Thymus (tissue), 11 donors: ENCODE data around the gene RNF214. TPM values are rescaled to one million over a fixed set of nuclear protein-coding genes. Genes with fewer than 3 reads are reported as not detected.
"Not testable (repeated sequence)": the region's sequence is repeated elsewhere in the genome, so short reads cannot be mapped to it uniquely, and the experiment has no call there.

Source experiments
- DNase-seq, 9 donors: peaks; one replicate each; pipeline ENCODE4 v3.0.0-alpha.2; 2013; ENCODE audit warnings: low spot score in 9 of 9, low read depth in 6 of 9, missing footprints in 1 of 9
- H3K27ac ChIP-seq, 2 donors: one replicate each; pipeline ENCODE4 v1.5.1; 2013; ENCODE audit warnings: control low read depth in 1 of 2, low read depth in 1 of 2, low read length in 1 of 2, mild to moderate bottlenecking in 1 of 2, moderate library complexity in 1 of 2
- H3K27me3 ChIP-seq, 2 donors: one replicate each; pipeline ENCODE4 v1.5.1; 2013; ENCODE audit warnings: low read length in 1 of 2; ENCODE audit not compliant: control insufficient read depth in 2 of 2, insufficient read depth in 1 of 2
- H3K36me3 ChIP-seq, 2 donors: one replicate each; pipeline ENCODE4 v1.5.1; 2013; ENCODE audit warnings: low read length in 1 of 2, mild to moderate bottlenecking in 1 of 2, moderate library complexity in 1 of 2; ENCODE audit not compliant: control insufficient read depth in 2 of 2, insufficient read depth in 2 of 2
- H3K4me1 ChIP-seq, 2 donors: one replicate each; pipeline ENCODE4 v1.5.1; 2013; ENCODE audit warnings: low read length in 2 of 2; ENCODE audit not compliant: control insufficient read depth in 2 of 2, insufficient read depth in 2 of 2
- H3K4me3 ChIP-seq, 2 donors: one replicate each; pipeline ENCODE4 v1.5.1; 2013; ENCODE audit warnings: low read length in 2 of 2, control low read depth in 1 of 2, mild to moderate bottlenecking in 1 of 2
- H3K9me3 ChIP-seq, 2 donors: one replicate each; pipeline ENCODE4 v1.5.1; 2013; ENCODE audit warnings: low read length in 1 of 2, mild to moderate bottlenecking in 1 of 2; ENCODE audit not compliant: control insufficient read depth in 2 of 2, insufficient read depth in 1 of 2
- WGBS: extraction: QIAGEN DNeasy Blood & Tissue Kit; methylation state at CpG from one replicate; pipeline ENCODE4 v1.1.7; 2013; 5-methylcytosine and 5-hydroxymethylcytosine counted together
- polyA plus RNA-seq: library from polyadenylated mRNA; stranded (reverse); fragments of 200-250 nt; gene quantifications from one replicate; pipeline ENCODE4 v1.2.3, GENCODE V29; 2013
- total RNA-seq: library from RNA; stranded (reverse); fragments of 120-200 nt; gene quantifications from one replicate; pipeline ENCODE4 v1.2.4, GENCODE V29; 2013
- donor health status: healthy.

Gene RNF214
- total and polyA plus RNA-seq, 2 donors, result 7.1 to 12.0 TPM

- not testable (repeated sequence) for H3K27me3 ChIP-seq, H3K9me3 ChIP-seq, H3K4me3 ChIP-seq, DNase-seq, H3K4me1 ChIP-seq, H3K36me3 ChIP-seq, H3K27ac ChIP-seq
- WGBS, result 98% methylated on average over 7 of the region's 7 CpGs
Measured at GRCh38 chr11:117264624-117265323, 32.3 kb downstream of the RNF214 start.

GRCh38 chr11:117265745-117266144 lies 33.3 kb downstream of the RNF214 start:
- no peak overlapping the region for H3K27ac ChIP-seq
- peaks cover 2 to 4% of the 10 kb centered on the region in 2 donors for H3K36me3 ChIP-seq
- DNase-seq, result no peak
- WGBS, result 96% methylated on average over 2 of the region's 2 CpGs
- H3K4me3 ChIP-seq, result no peak overlapping the region
- H3K4me1 ChIP-seq, result no peaks in the 10 kb centered on the region
- no peaks in the 10 kb centered on the region for H3K27me3 ChIP-seq
- no peaks in the 10 kb centered on the region for H3K9me3 ChIP-seq

- H3K4me1 ChIP-seq, result no peaks in the 10 kb centered on the region
- H3K4me3 ChIP-seq, result no peak overlapping the region
- no peaks in the 10 kb centered on the region for H3K27me3 ChIP-seq
- no peak for DNase-seq
- no peaks in the 10 kb centered on the region for H3K9me3 ChIP-seq
- peaks cover 0 to 6% of the 10 kb centered on the region in 2 donors for H3K36me3 ChIP-seq
- 98% methylated on average over 2 of the region's 2 CpGs for WGBS
- H3K27ac ChIP-seq, result no peak overlapping the region
Measured at GRCh38 chr11:117269856-117270255, 37.4 kb downstream of the RNF214 start.

- peaks cover 0 to 4% of the 10 kb centered on the region in 2 donors for H3K36me3 ChIP-seq
- H3K9me3 ChIP-seq, result no peaks in the 10 kb centered on the region
- H3K27ac ChIP-seq, result no peak overlapping the region
- 99% methylated on average over 4 of the region's 4 CpGs for WGBS
- no peak for DNase-seq
- no peak overlapping the region for H3K4me3 ChIP-seq
- H3K27me3 ChIP-seq, result no peaks in the 10 kb centered on the region
- H3K4me1 ChIP-seq, result no peaks in the 10 kb centered on the region
Measured at GRCh38 chr11:117271208-117271607, 38.7 kb downstream of the RNF214 start.

- WGBS, result 98% methylated on average over 5 of the region's 5 CpGs
Measured at GRCh38 chr11:117272175-117272574, 39.7 kb downstream of the RNF214 start.

GRCh38 chr11:117273550-117274289 lies 41.2 kb downstream of the RNF214 start:
- no peaks in the 10 kb centered on the region for H3K9me3 ChIP-seq
- no peaks in the 10 kb centered on the region for H3K4me1 ChIP-seq
- H3K4me3 ChIP-seq, result no peak overlapping the region
- no peaks in the 10 kb centered on the region for H3K27me3 ChIP-seq
- 98% methylated on average over 9 of the region's 9 CpGs for WGBS
- H3K27ac ChIP-seq, result no peak overlapping the region
- H3K36me3 ChIP-seq, result peaks cover 0 to 4% of the 10 kb centered on the region in 2 donors
- no peak for DNase-seq

More at GRCh38 chr11:117272175-117272574, 39.7 kb downstream of the RNF214 start:
- DNase-seq, H3K4me1 ChIP-seq, H3K27me3 ChIP-seq, H3K27ac ChIP-seq, H3K9me3 ChIP-seq, H3K36me3 ChIP-seq, H3K4me3 ChIP-seq: not testable (repeated sequence)

GRCh38 chr11:117278347-117278746 lies 45.9 kb downstream of the RNF214 start:
- Histone ChIP-seq H3K9me3 (no peaks in the 10 kb centered on the region), H3K4me3 (no peak overlapping the region), H3K4me1 (no peaks in the 10 kb centered on the region), H3K27me3 (no peaks in the 10 kb centered on the region), H3K36me3 (peaks cover 29 to 32% of the 10 kb centered on the region in 2 donors), H3K27ac (no peak overlapping the region)
- 95% methylated on average over 2 of the region's 2 CpGs for WGBS
- DNase-seq, result no peak

GRCh38 chr11:117279711-117280376 lies 47.4 kb downstream of the RNF214 start:
- DNase-seq, result peak in 1 of 9 donors; percentile 0
- H3K27ac ChIP-seq, result no peak overlapping the region
- H3K27me3 ChIP-seq, result no peaks in the 10 kb centered on the region
- no peaks in the 10 kb centered on the region for H3K4me1 ChIP-seq
- H3K36me3 ChIP-seq, result peaks cover 36 to 41% of the 10 kb centered on the region in 2 donors
- 93% methylated on average over 4 of the region's 4 CpGs for WGBS
- H3K4me3 ChIP-seq, result no peak overlapping the region
- H3K9me3 ChIP-seq, result no peaks in the 10 kb centered on the region

GRCh38 chr11:117281159-117281558 lies 48.7 kb downstream of the RNF214 start:
- no peak overlapping the region for H3K4me3 ChIP-seq
- no peak for DNase-seq
- H3K9me3 ChIP-seq, result no peaks in the 10 kb centered on the region
- H3K4me1 ChIP-seq, result no peaks in the 10 kb centered on the region
- H3K36me3 ChIP-seq, result peaks cover 41 to 48% of the 10 kb centered on the region in 2 donors
- no peaks in the 10 kb centered on the region for H3K27me3 ChIP-seq
- no peak overlapping the region for H3K27ac ChIP-seq
- 98% methylated on average over 6 of the region's 6 CpGs for WGBS
